ENCODE results near the gene LRP8. TPM values are rescaled to one million over a fixed set of nuclear protein-coding genes. Genes with fewer than 3 reads are reported as not detected.
A peak's percentile ranks its signal among the peaks of the same experiment; 100 is the strongest.

The LRP8 gene
- total RNA-seq, 4 donors from 2014 or later = 0.76 to 4.0 (median 2.0) TPM

GRCh38 chr1:53241828-53242227, 86.0 kb downstream of the LRP8 start:
- DNase-seq (ENCODE audit: low spot score in 2 of 2) = no peak
- TF ChIP-seq CTCF (IDR thresholded peaks at IDR 0.05) (no peak), POLR2A (IDR thresholded peaks at IDR 0.05) (no peak)
- 91 to 95% methylated on average over 2 of the region's 2 CpGs for WGBS, 2 donors
- intact Hi-C loops (cut with DNase I; ENCODE audit: low total_unique reads) = no loop called here
- no peak overlapping the region for H3K4me3 ChIP-seq (ENCODE audit: low read depth, poor library complexity, severe bottlenecking)

- H3K4me3 ChIP-seq (ENCODE audit: low read depth, poor library complexity, severe bottlenecking) = peak within 1 kb of the TSS; percentile 99
- DNase-seq (ENCODE audit: low spot score in 2 of 2) = peak; percentile 92 to 99
- TF ChIP-seq POLR2A (IDR thresholded peaks at IDR 0.05) = peak in 1 of 2 donors; percentile 25
- TF ChIP-seq CTCF (IDR thresholded peaks at IDR 0.05) = no peak
- intact Hi-C loops (cut with DNase I; ENCODE audit: low total_unique reads) = no loop called here
- 3 to 6% methylated on average over 51 to 64 of the region's 64 CpGs for WGBS, 2 donors
Measured at GRCh38 chr1:53238197-53239155, 89.4 kb downstream of the LRP8 start, which contains the start of gene MAGOH. Gene MAGOH, minus strand, starts transcription at chr1:53238518. Its CDS starts 70 bp downstream, at chr1:53238448.

GRCh38 chr1:53237638-53238037, 90.2 kb downstream of the LRP8 start:
- TF ChIP-seq CTCF (IDR thresholded peaks at IDR 0.05) (no peak), POLR2A (IDR thresholded peaks at IDR 0.05) (no peak)
- intact Hi-C loops (cut with DNase I; ENCODE audit: low total_unique reads) = no loop called here
- H3K4me3 ChIP-seq (ENCODE audit: low read depth, poor library complexity, severe bottlenecking) = peak overlapping the region; percentile 99
- no peak for DNase-seq (ENCODE audit: low spot score in 2 of 2)
- WGBS, 2 donors = 31 to 50% methylated on average over 8 of the region's 8 CpGs

- peak overlapping the region; percentile 64 for H3K4me3 ChIP-seq (ENCODE audit: low read depth, poor library complexity, severe bottlenecking)
- no peak for DNase-seq (ENCODE audit: low spot score in 2 of 2)
- 42 to 49% methylated on average over 3 of the region's 3 CpGs for WGBS, 2 donors
- TF ChIP-seq CTCF (IDR thresholded peaks at IDR 0.05) (no peak), POLR2A (IDR thresholded peaks at IDR 0.05) (no peak)
- intact Hi-C loops (cut with DNase I; ENCODE audit: low total_unique reads) = no loop called here
Measured at GRCh38 chr1:53220962-53221286, 106.9 kb downstream of the LRP8 start.

GRCh38 chr1:53220171-53220961, 107.5 kb downstream of the LRP8 start, which contains the start of gene CZIB:
Gene CZIB, minus strand, starts transcription at chr1:53220634. Its CDS starts 59 bp downstream, at chr1:53220575.
- TF ChIP-seq CTCF (IDR thresholded peaks at IDR 0.05) (no peak), POLR2A (IDR thresholded peaks at IDR 0.05) (peak in 1 of 2 donors; percentile 81)
- 0 to 1% methylated on average over 29 to 48 of the region's 61 CpGs for WGBS, 2 donors
- peak within 1 kb of the TSS; percentile 64 for H3K4me3 ChIP-seq (ENCODE audit: low read depth, poor library complexity, severe bottlenecking)
- peak; percentile 87 to 98 for DNase-seq (ENCODE audit: low spot score in 2 of 2)
- intact Hi-C loops (cut with DNase I; ENCODE audit: low total_unique reads) = no loop called here
